Glutamatergic neuron (in vitro differentiated cells): ENCODE results near the gene WDR38. TPM values are rescaled to one million over a fixed set of nuclear protein-coding genes. Genes with fewer than 3 reads are reported as not detected.
"Not testable (repeated sequence)": the region's sequence is repeated elsewhere in the genome, so short reads cannot be mapped to it uniquely, and the experiment has no call there.

Experiments used
- DNase-seq: peaks from one replicate; pipeline ENCODE4 v3.0.0; 2022
- H3K27ac Mint-ChIP-seq: one replicate; pipeline ENCODE4 v1.8.0; 2020; ENCODE audit warnings: mild to moderate bottlenecking, mixed read lengths, inconsistent platforms; ENCODE audit not compliant: unreplicated experiment
- H3K27me3 Mint-ChIP-seq: one replicate; pipeline ENCODE4 v1.8.0; 2020; ENCODE audit warnings: mild to moderate bottlenecking, moderate library complexity, mixed read lengths, inconsistent platforms; ENCODE audit not compliant: unreplicated experiment
- H3K36me3 Mint-ChIP-seq: one replicate; pipeline ENCODE4 v1.8.0; 2020; ENCODE audit warnings: mild to moderate bottlenecking, mixed read lengths, inconsistent platforms; ENCODE audit not compliant: unreplicated experiment
- H3K4me1 Mint-ChIP-seq: one replicate; pipeline ENCODE4 v1.8.0; 2020; ENCODE audit warnings: mild to moderate bottlenecking, low read depth, mixed read lengths, inconsistent platforms; ENCODE audit not compliant: unreplicated experiment
- H3K4me3 Mint-ChIP-seq: one replicate; pipeline ENCODE4 v1.8.0; 2020; ENCODE audit warnings: mild to moderate bottlenecking, mixed read lengths, inconsistent platforms; ENCODE audit not compliant: unreplicated experiment
- H3K9me3 Mint-ChIP-seq: one replicate; pipeline ENCODE4 v1.8.0; 2020; ENCODE audit warnings: mild to moderate bottlenecking, moderate library complexity, mixed read lengths, inconsistent platforms; ENCODE audit not compliant: unreplicated experiment
- total RNA-seq: library from RNA; stranded (reverse); fragmentation: NEBNext Ultra II Directional; extraction: Animal tissue kit (Norgen Biotek cat#: 25700); gene quantifications from one replicate; pipeline ENCODE4 v1.2.1, GENCODE V29; 2021; ENCODE audit not compliant: unreplicated experiment
- TF ChIP-seq, protein P1 (sequence below): fragments of 200-600 bp; sonication (generic); IDR thresholded peaks from one replicate; pipeline ENCODE4 v1.5.0; 2021; ENCODE audit not compliant: partially characterized antibody, unreplicated experiment

The WDR38 gene
- total RNA-seq, 1 donor from 2014 or later: not detected

DNA sequence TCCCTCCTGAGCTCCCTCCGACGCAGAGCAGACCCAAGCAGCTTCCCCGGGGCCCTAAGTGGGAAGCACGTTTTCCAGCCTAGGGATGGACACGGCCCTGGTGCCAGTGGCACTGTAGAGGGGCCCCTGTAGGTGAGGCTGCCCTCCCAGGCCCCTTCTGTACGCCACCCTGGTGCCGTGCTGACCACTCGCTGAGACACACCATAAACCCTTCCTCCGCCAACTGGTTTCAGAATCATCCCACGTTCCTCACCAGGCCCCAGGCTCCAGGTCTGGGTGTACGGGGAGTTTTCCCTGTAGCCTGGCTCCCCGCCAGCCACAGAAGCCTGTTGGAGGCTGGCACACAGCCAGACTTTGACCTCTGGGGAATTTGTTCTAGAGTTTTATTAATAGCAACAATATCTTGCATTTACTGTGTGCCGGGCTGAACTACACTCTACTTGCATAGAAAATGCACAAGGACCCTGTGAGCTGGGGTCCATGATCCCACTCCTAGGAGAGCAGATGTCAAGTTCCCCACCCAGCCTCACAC lies 18.2 kb upstream of the WDR38 start:
- Mint-ChIP-seq H3K4me1 (no peaks in the 10 kb centered on the region), H3K4me3 (no peak overlapping the region), H3K9me3 (peaks cover 5% of the 10 kb centered on the region), H3K27ac (no peak overlapping the region), H3K36me3 (no peaks in the 10 kb centered on the region), H3K27me3 (no peaks in the 10 kb centered on the region)
- TF ChIP-seq, protein P1, sequence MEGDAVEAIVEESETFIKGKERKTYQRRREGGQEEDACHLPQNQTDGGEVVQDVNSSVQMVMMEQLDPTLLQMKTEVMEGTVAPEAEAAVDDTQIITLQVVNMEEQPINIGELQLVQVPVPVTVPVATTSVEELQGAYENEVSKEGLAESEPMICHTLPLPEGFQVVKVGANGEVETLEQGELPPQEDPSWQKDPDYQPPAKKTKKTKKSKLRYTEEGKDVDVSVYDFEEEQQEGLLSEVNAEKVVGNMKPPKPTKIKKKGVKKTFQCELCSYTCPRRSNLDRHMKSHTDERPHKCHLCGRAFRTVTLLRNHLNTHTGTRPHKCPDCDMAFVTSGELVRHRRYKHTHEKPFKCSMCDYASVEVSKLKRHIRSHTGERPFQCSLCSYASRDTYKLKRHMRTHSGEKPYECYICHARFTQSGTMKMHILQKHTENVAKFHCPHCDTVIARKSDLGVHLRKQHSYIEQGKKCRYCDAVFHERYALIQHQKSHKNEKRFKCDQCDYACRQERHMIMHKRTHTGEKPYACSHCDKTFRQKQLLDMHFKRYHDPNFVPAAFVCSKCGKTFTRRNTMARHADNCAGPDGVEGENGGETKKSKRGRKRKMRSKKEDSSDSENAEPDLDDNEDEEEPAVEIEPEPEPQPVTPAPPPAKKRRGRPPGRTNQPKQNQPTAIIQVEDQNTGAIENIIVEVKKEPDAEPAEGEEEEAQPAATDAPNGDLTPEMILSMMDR: no peak
- no peak for DNase-seq

DNA sequence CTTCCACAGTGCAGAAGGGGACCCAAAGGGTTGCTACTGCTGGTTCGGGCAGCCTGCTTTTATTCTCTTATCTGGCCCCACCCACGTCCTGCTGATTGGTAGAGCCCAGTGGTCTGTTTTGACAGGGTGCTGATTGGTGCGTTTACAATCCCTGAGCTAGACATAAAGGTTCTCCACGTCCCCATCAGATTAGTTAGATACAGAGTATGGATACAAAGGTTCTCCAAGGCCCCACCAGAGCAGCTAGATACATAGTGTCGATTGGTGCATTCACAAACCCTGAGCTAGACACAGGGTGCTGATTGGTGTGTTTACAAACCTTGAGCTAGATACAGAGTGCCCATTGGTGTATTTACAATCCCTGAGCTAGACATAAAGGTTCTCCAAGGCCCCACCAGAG lies 15.1 kb upstream of the WDR38 start:
- not testable (repeated sequence) for H3K27ac Mint-ChIP-seq, H3K27me3 Mint-ChIP-seq, H3K9me3 Mint-ChIP-seq, DNase-seq, H3K4me3 Mint-ChIP-seq, H3K4me1 Mint-ChIP-seq, H3K36me3 Mint-ChIP-seq

DNA sequence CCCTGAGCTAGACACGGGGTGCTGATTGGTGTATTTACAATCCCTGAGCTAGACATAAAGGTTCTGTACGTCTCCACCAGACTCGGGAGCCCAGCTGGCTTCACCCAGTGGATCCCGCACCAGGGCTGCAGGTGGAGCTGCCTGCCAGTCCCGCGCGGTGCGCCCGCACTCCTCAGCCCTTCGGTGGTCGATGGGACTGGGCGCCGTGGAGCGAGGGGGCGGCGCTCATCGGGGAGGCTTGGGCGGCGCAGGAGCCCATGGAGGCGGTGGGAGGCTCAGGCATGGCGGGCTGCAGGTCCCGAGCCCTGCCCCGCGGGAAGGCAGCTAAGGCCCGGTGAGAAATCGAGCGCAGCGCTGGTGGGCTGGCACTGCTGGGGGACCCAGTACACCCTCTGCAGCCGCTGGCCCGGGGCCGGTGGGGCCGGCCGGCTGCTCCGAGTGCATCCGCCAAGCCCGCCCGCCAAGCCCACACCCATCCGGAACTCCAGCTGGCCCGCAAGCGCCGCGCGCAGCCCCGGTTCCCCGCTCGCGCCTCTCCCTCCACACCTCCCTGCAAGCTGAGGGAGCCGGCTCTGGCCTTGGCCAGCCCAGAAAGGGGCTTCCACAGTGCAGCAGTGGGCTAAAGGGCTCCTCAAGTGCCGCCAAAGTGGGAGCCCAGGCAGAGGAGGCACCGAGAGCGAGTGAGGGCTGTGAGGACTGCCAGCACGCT lies 14.5 kb upstream of the WDR38 start:
- H3K4me3 Mint-ChIP-seq, H3K36me3 Mint-ChIP-seq, H3K27ac Mint-ChIP-seq, H3K27me3 Mint-ChIP-seq, H3K9me3 Mint-ChIP-seq, DNase-seq, H3K4me1 Mint-ChIP-seq: not testable (repeated sequence)

DNA sequence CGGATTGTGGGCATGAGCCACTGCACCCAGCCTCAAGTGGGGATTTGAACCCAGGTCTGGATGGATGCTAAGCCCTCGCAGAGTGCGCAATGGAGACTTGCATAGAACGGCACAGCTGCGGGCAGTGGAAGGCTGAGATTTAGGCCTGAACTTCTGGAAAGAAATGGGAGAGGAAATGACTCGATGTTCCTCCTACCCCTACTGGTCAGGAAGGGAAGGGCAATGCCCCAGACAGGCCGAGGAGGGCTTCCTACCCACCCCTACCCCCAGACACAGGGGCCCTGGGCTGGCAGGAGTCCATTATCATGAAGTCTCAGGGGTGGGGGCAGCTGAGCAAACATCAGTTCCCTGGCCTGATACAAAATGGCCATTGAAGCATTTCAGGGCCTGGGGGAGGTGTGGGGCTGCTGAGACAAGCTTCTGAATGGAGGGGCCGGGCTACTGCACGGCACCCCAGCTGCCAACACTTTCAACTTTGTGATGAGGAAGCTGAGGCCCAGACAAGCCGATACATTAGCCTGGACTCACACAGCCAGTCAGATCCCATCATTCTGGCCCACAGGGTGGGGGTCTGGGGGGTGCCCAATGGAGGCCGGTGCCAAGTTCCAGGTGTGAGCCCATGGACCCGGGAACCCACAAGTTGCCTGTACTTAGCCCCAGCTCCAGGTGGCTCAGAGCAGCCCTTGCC lies 13.5 kb upstream of the WDR38 start:
- H3K36me3 Mint-ChIP-seq: no peaks in the 10 kb centered on the region
- H3K27me3 Mint-ChIP-seq: no peaks in the 10 kb centered on the region
- H3K27ac Mint-ChIP-seq: no peak overlapping the region
- H3K4me1 Mint-ChIP-seq: no peaks in the 10 kb centered on the region
- peak; percentile 49 for DNase-seq
- TF ChIP-seq, protein P1: peak; percentile 68
- H3K9me3 Mint-ChIP-seq: peaks cover 5% of the 10 kb centered on the region
- no peak overlapping the region for H3K4me3 Mint-ChIP-seq

DNA sequence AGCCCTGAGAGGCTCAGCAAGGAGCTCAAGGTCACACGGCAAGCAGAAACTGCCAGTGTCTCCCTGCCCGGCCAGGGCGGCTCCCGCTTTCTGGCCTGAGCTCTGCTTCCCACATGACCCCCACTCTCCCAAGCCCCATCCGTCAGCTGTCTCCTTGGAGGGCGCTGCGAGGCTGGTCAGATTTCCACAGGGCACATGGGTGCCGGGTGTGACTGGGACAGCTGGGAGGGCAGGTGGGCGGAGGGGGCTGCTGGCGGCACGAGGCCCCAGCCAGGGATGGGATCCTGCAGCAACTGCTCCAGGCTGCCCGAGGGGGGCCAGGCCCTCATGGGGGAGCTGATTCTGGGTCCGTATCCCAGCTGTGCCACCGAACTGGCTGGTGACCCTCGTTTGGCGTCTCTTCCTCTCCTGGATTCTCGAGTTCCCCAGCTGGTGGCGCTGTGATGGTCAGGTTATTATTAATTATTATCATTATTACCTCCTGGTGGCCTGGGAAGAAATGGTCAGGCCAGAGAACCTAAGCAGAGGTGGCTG lies 12.9 kb upstream of the WDR38 start:
- H3K27ac Mint-ChIP-seq: no peak overlapping the region
- no peak overlapping the region for H3K4me3 Mint-ChIP-seq
- H3K4me1 Mint-ChIP-seq: no peaks in the 10 kb centered on the region
- no peaks in the 10 kb centered on the region for H3K36me3 Mint-ChIP-seq
- H3K27me3 Mint-ChIP-seq: no peaks in the 10 kb centered on the region
- peaks cover 5% of the 10 kb centered on the region for H3K9me3 Mint-ChIP-seq
- DNase-seq: no peak
- TF ChIP-seq, protein P1: peak; percentile 41
